Measurements from ENCODE around the gene FHL5.

The FHL5 gene

DNA sequence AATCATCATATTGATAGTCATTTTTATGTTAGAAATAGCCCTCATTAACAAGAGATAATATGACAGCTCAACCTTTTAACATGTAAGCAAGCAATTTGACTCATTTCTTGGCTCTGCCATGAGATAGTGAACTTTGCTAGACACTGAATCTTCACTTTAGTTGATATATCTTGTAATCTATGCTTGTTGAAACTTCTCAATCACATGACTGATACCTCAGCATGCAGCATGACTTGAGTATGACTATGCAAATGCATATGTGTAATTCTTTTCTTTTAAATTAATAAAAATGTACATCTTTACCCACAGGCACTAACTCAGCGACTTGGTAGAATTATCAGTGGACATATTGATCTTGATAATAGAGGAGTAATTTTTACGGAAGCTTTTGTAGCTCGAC lies 34.7 kb upstream of the FHL5 start:
- H2BK15ac ChIP-seq (replicated peaks; ENCODE audit: low read depth): no peak overlapping the region
- H3K4me1 ChIP-seq (ENCODE audit: control insufficient read depth, low read depth, low read length): no peaks in the 10 kb centered on the region
- H3K4ac ChIP-seq (ENCODE audit: low read depth, low read length): no peak overlapping the region
- no peak overlapping the region for H3K56ac ChIP-seq (ENCODE audit: low read length)
- H2BK5ac ChIP-seq (ENCODE audit: low read length): no peak overlapping the region
- H3K79me1 ChIP-seq (ENCODE audit: low read length): no peaks in the 10 kb centered on the region
- H3K27ac ChIP-seq (ENCODE audit: low read depth, low read length): no peak overlapping the region
- no peak overlapping the region for H2BK120ac ChIP-seq (ENCODE audit: low read depth, low read length)
- no peak overlapping the region for H3K4me2 ChIP-seq (ENCODE audit: low read length)
- H2AK5ac ChIP-seq (ENCODE audit: low read length): no peak overlapping the region
- no peak overlapping the region for H3K4me3 ChIP-seq (ENCODE audit: low read length)
- H3K79me2 ChIP-seq (ENCODE audit: control insufficient read depth, insufficient read depth, low read length): no peaks in the 10 kb centered on the region
- no peak overlapping the region for H3K9ac ChIP-seq (ENCODE audit: low read length)
- no CpG with 5 or more reads among the region's 3 CpGs for WGBS (ENCODE audit: extremely low coverage, insufficient coverage, low lambda C conversion rate)
- DNase-seq: no peak
- no peaks in the 10 kb centered on the region for H3K27me3 ChIP-seq (ENCODE audit: insufficient read depth, low read length, poor library complexity)
- no peaks in the 10 kb centered on the region for H3K36me3 ChIP-seq (ENCODE audit: control insufficient read depth, insufficient read depth, low read length)
- H3K23ac ChIP-seq (ENCODE audit: low read length): no peak overlapping the region
- no peak overlapping the region for H4K5ac ChIP-seq (ENCODE audit: low read length)
- no peak overlapping the region for H4K8ac ChIP-seq (ENCODE audit: low read depth, low read length)
- no peak overlapping the region for H3K18ac ChIP-seq (ENCODE audit: low read length)

DNA sequence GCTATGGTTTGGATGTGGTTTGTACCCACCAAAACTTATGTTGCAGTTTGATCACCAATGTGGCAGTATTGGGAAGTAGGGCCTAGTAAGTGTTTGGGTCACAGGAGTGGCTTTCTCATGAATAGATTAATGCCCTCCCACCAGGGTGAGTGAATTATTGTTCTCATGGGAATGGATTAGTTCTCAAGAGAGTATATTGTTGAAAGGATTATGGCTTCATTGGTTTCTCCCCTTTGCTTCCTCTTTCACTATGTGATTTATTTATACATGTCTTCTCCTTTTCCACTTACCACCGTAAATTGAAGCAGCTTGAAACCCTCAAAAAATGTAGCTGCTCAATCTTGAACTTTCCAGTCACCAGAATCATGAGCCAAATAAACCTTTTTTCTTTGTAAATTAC lies 30.5 kb upstream of the FHL5 start:
- H3K36me3 ChIP-seq (ENCODE audit: control insufficient read depth, insufficient read depth, low read length): no peaks in the 10 kb centered on the region
- H2BK5ac ChIP-seq (ENCODE audit: low read length): no peak overlapping the region
- H3K56ac ChIP-seq (ENCODE audit: low read length): no peak overlapping the region
- H3K4me2 ChIP-seq (ENCODE audit: low read length): no peak overlapping the region
- no peak overlapping the region for H4K5ac ChIP-seq (ENCODE audit: low read length)
- no peak overlapping the region for H2BK15ac ChIP-seq (replicated peaks; ENCODE audit: low read depth)
- WGBS (ENCODE audit: extremely low coverage, insufficient coverage, low lambda C conversion rate): no CpG with 5 or more reads among the region's 1 CpG
- H3K27ac ChIP-seq (ENCODE audit: low read depth, low read length): no peak overlapping the region
- no peak overlapping the region for H2AK5ac ChIP-seq (ENCODE audit: low read length)
- no peak overlapping the region for H3K4me3 ChIP-seq (ENCODE audit: low read length)
- no peak overlapping the region for H3K18ac ChIP-seq (ENCODE audit: low read length)
- no peak overlapping the region for H3K4ac ChIP-seq (ENCODE audit: low read depth, low read length)
- H2BK120ac ChIP-seq (ENCODE audit: low read depth, low read length): no peak overlapping the region
- no peak overlapping the region for H3K9ac ChIP-seq (ENCODE audit: low read length)
- H3K27me3 ChIP-seq (ENCODE audit: insufficient read depth, low read length, poor library complexity): no peaks in the 10 kb centered on the region
- no peaks in the 10 kb centered on the region for H3K79me2 ChIP-seq (ENCODE audit: control insufficient read depth, insufficient read depth, low read length)
- H4K8ac ChIP-seq (ENCODE audit: low read depth, low read length): no peak overlapping the region
- no peaks in the 10 kb centered on the region for H3K79me1 ChIP-seq (ENCODE audit: low read length)
- H3K23ac ChIP-seq (ENCODE audit: low read length): no peak overlapping the region
- H3K4me1 ChIP-seq (ENCODE audit: control insufficient read depth, low read depth, low read length): no peaks in the 10 kb centered on the region
- DNase-seq: no peak

GRCh38 chr6:96537726-96538125 lies 25.2 kb upstream of the FHL5 start:
- DNase-seq: no peak
- H3K27ac ChIP-seq (ENCODE audit: low read depth, low read length): no peak overlapping the region
- no peaks in the 10 kb centered on the region for H3K4me1 ChIP-seq (ENCODE audit: control insufficient read depth, low read depth, low read length)
- no peaks in the 10 kb centered on the region for H3K27me3 ChIP-seq (ENCODE audit: insufficient read depth, low read length, poor library complexity)
- no CpG with 5 or more reads among the region's 5 CpGs for WGBS (ENCODE audit: extremely low coverage, insufficient coverage, low lambda C conversion rate)
- H3K18ac ChIP-seq (ENCODE audit: low read length): no peak overlapping the region
- no peak overlapping the region for H3K9ac ChIP-seq (ENCODE audit: low read length)
- H2BK120ac ChIP-seq (ENCODE audit: low read depth, low read length): no peak overlapping the region
- no peak overlapping the region for H2AK5ac ChIP-seq (ENCODE audit: low read length)
- H3K4me3 ChIP-seq (ENCODE audit: low read length): no peak overlapping the region
- H2BK15ac ChIP-seq (replicated peaks; ENCODE audit: low read depth): no peak overlapping the region
- no peak overlapping the region for H3K4ac ChIP-seq (ENCODE audit: low read depth, low read length)
- H3K23ac ChIP-seq (ENCODE audit: low read length): no peak overlapping the region
- no peak overlapping the region for H3K56ac ChIP-seq (ENCODE audit: low read length)
- no peak overlapping the region for H3K4me2 ChIP-seq (ENCODE audit: low read length)
- H4K5ac ChIP-seq (ENCODE audit: low read length): no peak overlapping the region
- no peak overlapping the region for H2BK5ac ChIP-seq (ENCODE audit: low read length)
- no peaks in the 10 kb centered on the region for H3K79me2 ChIP-seq (ENCODE audit: control insufficient read depth, insufficient read depth, low read length)
- H4K8ac ChIP-seq (ENCODE audit: low read depth, low read length): no peak overlapping the region
- H3K79me1 ChIP-seq (ENCODE audit: low read length): no peaks in the 10 kb centered on the region
- no peaks in the 10 kb centered on the region for H3K36me3 ChIP-seq (ENCODE audit: control insufficient read depth, insufficient read depth, low read length)

DNA sequence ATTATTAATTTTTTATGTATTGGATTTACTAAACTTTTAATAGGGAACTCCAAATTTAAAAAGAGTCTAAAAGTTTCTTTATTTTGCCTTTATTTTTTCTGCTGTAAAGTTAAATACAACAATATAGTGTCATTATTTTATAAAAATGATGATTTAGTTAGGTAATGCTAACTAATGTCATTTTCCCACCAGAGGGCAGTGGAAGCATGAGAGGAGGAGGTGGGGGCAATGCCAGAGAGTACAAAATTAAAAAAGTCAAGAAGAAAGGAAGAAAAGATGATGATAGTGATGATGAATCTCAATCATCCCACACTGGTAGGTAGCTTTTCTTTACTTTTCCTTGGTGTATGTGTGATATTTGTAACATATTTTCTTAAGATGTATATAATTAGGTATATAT lies 20.2 kb upstream of the FHL5 start:
- Histone ChIP-seq H2BK15ac (replicated peaks; ENCODE audit: low read depth) (no peak overlapping the region), H3K56ac (ENCODE audit: low read length) (no peak overlapping the region), H3K23ac (ENCODE audit: low read length) (no peak overlapping the region), H3K4ac (ENCODE audit: low read depth, low read length) (no peak overlapping the region), H3K36me3 (ENCODE audit: control insufficient read depth, insufficient read depth, low read length) (no peaks in the 10 kb centered on the region), H3K27ac (ENCODE audit: low read depth, low read length) (no peak overlapping the region), H2BK5ac (ENCODE audit: low read length) (no peak overlapping the region), H4K5ac (ENCODE audit: low read length) (no peak overlapping the region), H3K27me3 (ENCODE audit: insufficient read depth, low read length, poor library complexity) (no peaks in the 10 kb centered on the region), H2BK120ac (ENCODE audit: low read depth, low read length) (no peak overlapping the region), H2AK5ac (ENCODE audit: low read length) (no peak overlapping the region), H3K4me1 (ENCODE audit: control insufficient read depth, low read depth, low read length) (no peaks in the 10 kb centered on the region), H3K4me2 (ENCODE audit: low read length) (no peak overlapping the region), H3K4me3 (ENCODE audit: low read length) (no peak overlapping the region), H4K8ac (ENCODE audit: low read depth, low read length) (no peak overlapping the region), H3K9ac (ENCODE audit: low read length) (no peak overlapping the region), H3K79me2 (ENCODE audit: control insufficient read depth, insufficient read depth, low read length) (no peaks in the 10 kb centered on the region), H3K79me1 (ENCODE audit: low read length) (no peaks in the 10 kb centered on the region), H3K18ac (ENCODE audit: low read length) (no peak overlapping the region)
- peak; percentile 25 for DNase-seq

DNA sequence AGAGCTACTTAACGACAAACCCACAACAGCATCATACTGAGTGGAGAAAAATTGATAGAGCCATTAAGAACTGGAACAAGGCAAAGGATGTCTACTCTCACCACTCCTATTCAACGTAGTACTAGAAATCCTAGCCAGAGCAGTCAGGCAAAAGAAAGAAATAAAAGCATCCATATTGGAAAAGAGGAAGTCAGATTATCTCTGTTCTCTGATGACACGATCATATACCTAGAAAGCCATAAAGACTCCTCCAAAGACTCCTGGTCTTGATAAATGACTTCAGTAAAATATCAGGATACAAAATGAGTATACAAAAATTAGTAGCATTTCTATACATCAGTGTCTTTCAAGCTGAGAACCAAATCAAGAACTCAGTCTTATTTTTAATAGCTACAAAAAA lies 17.0 kb upstream of the FHL5 start:
- Histone ChIP-seq H3K79me1 (ENCODE audit: low read length) (no peaks in the 10 kb centered on the region), H3K79me2 (ENCODE audit: control insufficient read depth, insufficient read depth, low read length) (no peaks in the 10 kb centered on the region), H3K4me2 (ENCODE audit: low read length) (no peak overlapping the region), H3K18ac (ENCODE audit: low read length) (no peak overlapping the region), H3K56ac (ENCODE audit: low read length) (no peak overlapping the region), H2AK5ac (ENCODE audit: low read length) (no peak overlapping the region), H3K9ac (ENCODE audit: low read length) (no peak overlapping the region), H3K4ac (ENCODE audit: low read depth, low read length) (no peak overlapping the region), H3K23ac (ENCODE audit: low read length) (no peak overlapping the region), H3K36me3 (ENCODE audit: control insufficient read depth, insufficient read depth, low read length) (no peaks in the 10 kb centered on the region), H2BK120ac (ENCODE audit: low read depth, low read length) (no peak overlapping the region), H2BK5ac (ENCODE audit: low read length) (no peak overlapping the region), H3K4me1 (ENCODE audit: control insufficient read depth, low read depth, low read length) (no peaks in the 10 kb centered on the region), H3K4me3 (ENCODE audit: low read length) (no peak overlapping the region), H3K27me3 (ENCODE audit: insufficient read depth, low read length, poor library complexity) (no peaks in the 10 kb centered on the region), H2BK15ac (replicated peaks; ENCODE audit: low read depth) (no peak overlapping the region), H4K8ac (ENCODE audit: low read depth, low read length) (no peak overlapping the region), H4K5ac (ENCODE audit: low read length) (no peak overlapping the region), H3K27ac (ENCODE audit: low read depth, low read length) (no peak overlapping the region)
- WGBS (ENCODE audit: extremely low coverage, insufficient coverage, low lambda C conversion rate): no CpG with 5 or more reads among the region's 3 CpGs
- no peak for DNase-seq

GRCh38 chr6:96547654-96548053 lies 15.3 kb upstream of the FHL5 start:
- no peak for DNase-seq
- H3K79me1 ChIP-seq (ENCODE audit: low read length): no peaks in the 10 kb centered on the region
- H2BK120ac ChIP-seq (ENCODE audit: low read depth, low read length): no peak overlapping the region
- H3K36me3 ChIP-seq (ENCODE audit: control insufficient read depth, insufficient read depth, low read length): no peaks in the 10 kb centered on the region
- H3K27ac ChIP-seq (ENCODE audit: low read depth, low read length): no peak overlapping the region
- H3K4me1 ChIP-seq (ENCODE audit: control insufficient read depth, low read depth, low read length): no peaks in the 10 kb centered on the region
- no peak overlapping the region for H3K4me2 ChIP-seq (ENCODE audit: low read length)
- H3K27me3 ChIP-seq (ENCODE audit: insufficient read depth, low read length, poor library complexity): no peaks in the 10 kb centered on the region
- H3K18ac ChIP-seq (ENCODE audit: low read length): no peak overlapping the region
- no peak overlapping the region for H4K8ac ChIP-seq (ENCODE audit: low read depth, low read length)
- no peak overlapping the region for H3K56ac ChIP-seq (ENCODE audit: low read length)
- H2BK15ac ChIP-seq (replicated peaks; ENCODE audit: low read depth): no peak overlapping the region
- H2AK5ac ChIP-seq (ENCODE audit: low read length): no peak overlapping the region
- H3K9ac ChIP-seq (ENCODE audit: low read length): no peak overlapping the region
- H3K79me2 ChIP-seq (ENCODE audit: control insufficient read depth, insufficient read depth, low read length): no peaks in the 10 kb centered on the region
- no peak overlapping the region for H2BK5ac ChIP-seq (ENCODE audit: low read length)
- H4K5ac ChIP-seq (ENCODE audit: low read length): no peak overlapping the region
- H3K23ac ChIP-seq (ENCODE audit: low read length): no peak overlapping the region
- WGBS (ENCODE audit: extremely low coverage, insufficient coverage, low lambda C conversion rate): no CpG with 5 or more reads among the region's 4 CpGs
- no peak overlapping the region for H3K4me3 ChIP-seq (ENCODE audit: low read length)
- no peak overlapping the region for H3K4ac ChIP-seq (ENCODE audit: low read depth, low read length)

All from mesendoderm (in vitro differentiated cells).